ENCODE measurements around the gene RNASE13. TPM values are rescaled to one million over a fixed set of nuclear protein-coding genes. Genes with fewer than 3 reads are reported as not detected.
A peak's percentile ranks its signal among the peaks of the same experiment; 100 is the strongest.
"Not testable (repeated sequence)": the region's sequence is repeated elsewhere in the genome, so short reads cannot be mapped to it uniquely, and the experiment has no call there.

RNASE13 gene
- total RNA-seq, 4 donors from 2014 or later = not detected

DNA sequence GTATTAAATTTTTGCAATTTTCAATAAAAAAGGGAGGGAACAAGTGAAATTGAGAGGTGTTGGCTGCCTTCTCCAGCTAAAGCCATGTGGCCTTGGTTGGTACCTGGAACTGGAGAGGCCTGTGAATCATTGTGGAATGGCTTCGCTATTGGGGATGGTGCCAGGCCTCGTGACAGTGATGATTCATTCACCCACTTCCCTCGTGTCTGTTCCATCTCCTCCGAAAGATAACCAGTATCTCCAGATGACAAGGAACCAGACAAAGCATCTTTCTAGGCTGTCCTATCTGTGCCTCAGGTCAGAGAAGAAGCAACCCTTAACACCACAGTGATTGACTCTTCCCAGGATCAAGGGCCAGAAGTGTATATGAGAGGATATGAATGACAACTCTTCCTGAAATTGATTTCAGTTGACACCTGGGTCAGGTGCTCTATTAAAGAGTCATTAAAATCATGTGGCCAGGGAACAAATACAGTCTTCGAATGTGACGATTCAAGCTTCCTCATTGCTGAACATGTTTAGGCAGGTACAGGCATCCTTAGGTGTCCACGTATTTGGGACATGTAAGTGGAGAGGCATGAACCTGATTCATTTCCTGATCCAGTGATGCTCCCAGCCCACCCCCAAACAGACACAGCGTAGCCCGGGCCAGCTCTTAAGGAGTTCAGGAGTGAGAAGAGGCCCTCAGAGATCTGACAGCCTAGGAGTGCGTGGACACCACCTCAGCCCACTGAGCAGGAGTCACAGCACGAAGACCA, 7.2 kb upstream of the RNASE13 start, which contains the start of gene RNASE7:
TSS of gene RNASE7 (plus strand) at position 687 of the 758 bp plus-strand sequence. CDS start 631 bp downstream, outside the sequence.
- intact Hi-C loops (cut with DNase I; ENCODE audit: low total_unique reads) = no loop called here

DNA sequence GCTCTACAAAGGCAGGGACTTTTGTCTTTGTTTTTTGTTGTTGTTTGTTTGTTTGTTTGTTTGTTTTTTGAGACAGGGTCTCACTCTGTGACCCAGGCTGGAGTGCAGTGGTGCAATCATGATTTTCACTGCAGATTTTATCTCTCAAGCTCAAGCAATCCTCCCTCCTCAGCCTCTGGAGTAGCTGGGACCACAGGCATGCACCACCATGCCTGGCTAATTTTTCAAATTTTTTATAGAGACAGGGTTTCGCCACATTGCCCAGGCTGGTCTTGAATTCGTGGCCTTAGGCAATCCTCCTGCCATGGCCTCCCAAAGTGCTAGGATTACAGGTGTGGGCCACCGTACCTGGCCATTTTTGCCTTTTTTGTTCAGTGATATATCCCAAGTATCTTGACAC, 6.3 kb upstream of the RNASE13 start:
- WGBS, 2 donors = 82 to 88% methylated on average over 3 of the region's 3 CpGs
- intact Hi-C loops (cut with DNase I; ENCODE audit: low total_unique reads); H3K4me3 ChIP-seq (ENCODE audit: low read depth, poor library complexity, severe bottlenecking): not testable (repeated sequence)
- peak in 1 of 2 donors; percentile 9 for DNase-seq (ENCODE audit: low spot score in 2 of 2)

More for the DNA sequence above, 7.2 kb upstream of the RNASE13 start, which contains the start of gene RNASE7:
- WGBS, 2 donors = 49 to 60% methylated on average over 11 of the region's 11 CpGs
- no peak within 1 kb of the TSS for H3K4me3 ChIP-seq (ENCODE audit: low read depth, poor library complexity, severe bottlenecking)
- no peak for TF ChIP-seq POLR2A (IDR thresholded peaks at IDR 0.05)
- TF ChIP-seq, protein P1, sequence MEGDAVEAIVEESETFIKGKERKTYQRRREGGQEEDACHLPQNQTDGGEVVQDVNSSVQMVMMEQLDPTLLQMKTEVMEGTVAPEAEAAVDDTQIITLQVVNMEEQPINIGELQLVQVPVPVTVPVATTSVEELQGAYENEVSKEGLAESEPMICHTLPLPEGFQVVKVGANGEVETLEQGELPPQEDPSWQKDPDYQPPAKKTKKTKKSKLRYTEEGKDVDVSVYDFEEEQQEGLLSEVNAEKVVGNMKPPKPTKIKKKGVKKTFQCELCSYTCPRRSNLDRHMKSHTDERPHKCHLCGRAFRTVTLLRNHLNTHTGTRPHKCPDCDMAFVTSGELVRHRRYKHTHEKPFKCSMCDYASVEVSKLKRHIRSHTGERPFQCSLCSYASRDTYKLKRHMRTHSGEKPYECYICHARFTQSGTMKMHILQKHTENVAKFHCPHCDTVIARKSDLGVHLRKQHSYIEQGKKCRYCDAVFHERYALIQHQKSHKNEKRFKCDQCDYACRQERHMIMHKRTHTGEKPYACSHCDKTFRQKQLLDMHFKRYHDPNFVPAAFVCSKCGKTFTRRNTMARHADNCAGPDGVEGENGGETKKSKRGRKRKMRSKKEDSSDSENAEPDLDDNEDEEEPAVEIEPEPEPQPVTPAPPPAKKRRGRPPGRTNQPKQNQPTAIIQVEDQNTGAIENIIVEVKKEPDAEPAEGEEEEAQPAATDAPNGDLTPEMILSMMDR (IDR thresholded peaks at IDR 0.05) = no peak
- peak in 1 of 2 donors; percentile 88 for DNase-seq (ENCODE audit: low spot score in 2 of 2)

DNA sequence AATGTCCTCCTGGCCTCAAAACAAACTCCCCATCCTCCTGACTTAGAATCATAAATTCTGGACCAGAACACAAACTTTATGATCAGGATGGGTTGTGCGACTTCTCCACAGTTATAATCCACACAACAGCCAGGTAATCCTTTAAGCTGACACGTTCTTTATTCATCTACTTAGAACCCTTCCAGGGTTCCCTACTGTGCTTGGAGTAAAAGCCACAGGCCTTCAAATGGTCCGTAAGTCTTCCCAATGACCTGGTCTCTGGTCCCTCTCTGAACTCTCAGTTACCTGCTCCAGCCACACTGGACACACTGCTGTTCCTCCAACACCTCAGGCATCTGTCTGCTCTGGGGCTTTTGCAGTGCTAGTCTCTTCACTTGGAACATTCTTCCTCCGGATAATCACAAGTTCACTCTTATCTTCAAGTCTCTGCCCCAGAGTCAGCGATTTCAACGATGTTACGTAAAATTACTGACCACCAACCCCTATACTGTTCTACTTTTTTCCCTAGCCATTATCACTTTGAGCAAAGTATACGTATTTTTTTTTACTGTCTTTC, 5.8 kb upstream of the RNASE13 start:
- intact Hi-C loops (cut with DNase I; ENCODE audit: low total_unique reads) = no loop called here
- H3K4me3 ChIP-seq (ENCODE audit: low read depth, poor library complexity, severe bottlenecking) = no peak overlapping the region
- peak in 1 of 2 donors; percentile 70 for DNase-seq (ENCODE audit: low spot score in 2 of 2)
- WGBS, 2 donors = 63 to 68% methylated on average over 8 of the region's 8 CpGs
- TF ChIP-seq POLR2A (IDR thresholded peaks at IDR 0.05) = no peak
- TF ChIP-seq, protein P1 (IDR thresholded peaks at IDR 0.05) = no peak

DNA sequence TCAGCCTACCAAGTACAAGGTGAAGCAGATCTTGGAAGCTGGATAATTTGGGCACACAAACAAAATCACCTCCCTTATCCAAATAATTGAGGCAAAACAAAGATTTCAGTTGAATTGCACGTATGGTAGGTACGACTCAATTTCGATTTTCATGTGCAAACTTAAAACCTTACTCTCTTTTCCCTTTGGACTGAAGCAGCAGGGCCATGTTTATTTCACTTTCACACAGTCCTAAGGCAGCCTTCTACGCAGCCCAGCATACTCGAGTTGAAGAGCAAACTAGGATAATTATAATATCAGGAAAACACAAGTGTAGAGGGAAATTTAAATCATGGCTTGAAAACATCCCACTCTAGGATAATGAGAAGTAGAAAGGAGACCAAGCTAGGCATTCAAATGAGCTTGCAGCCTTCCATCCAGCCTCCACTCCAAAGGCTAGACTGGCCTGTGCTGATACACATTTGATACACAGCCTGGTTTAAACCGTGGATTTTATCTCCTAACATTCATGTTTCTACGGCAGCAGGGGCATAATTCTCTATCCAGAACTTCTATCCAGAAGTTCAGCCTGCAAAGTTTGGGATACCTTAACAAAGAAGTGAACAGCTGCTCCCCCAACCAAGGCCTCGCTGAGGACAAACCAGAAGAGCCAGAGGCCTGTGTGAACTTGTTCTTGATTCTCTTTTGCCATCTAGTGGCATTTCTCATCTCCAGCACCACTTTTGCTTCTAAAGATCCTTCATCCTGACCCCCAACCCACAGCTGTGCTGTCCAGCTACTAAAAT, 5.2 kb upstream of the RNASE13 start:
- intact Hi-C loops (cut with DNase I; ENCODE audit: low total_unique reads) = no loop called here
- H3K4me3 ChIP-seq (ENCODE audit: low read depth, poor library complexity, severe bottlenecking) = no peak overlapping the region
- 44% methylated on average over 8 of the region's 8 CpGs for WGBS, 2 donors
- peak in 1 of 2 donors; percentile 82 for DNase-seq (ENCODE audit: low spot score in 2 of 2)
- TF ChIP-seq POLR2A (IDR thresholded peaks at IDR 0.05) = no peak
- TF ChIP-seq, protein P1 (IDR thresholded peaks at IDR 0.05) = peak in 1 of 3 donors; percentile 64

DNA sequence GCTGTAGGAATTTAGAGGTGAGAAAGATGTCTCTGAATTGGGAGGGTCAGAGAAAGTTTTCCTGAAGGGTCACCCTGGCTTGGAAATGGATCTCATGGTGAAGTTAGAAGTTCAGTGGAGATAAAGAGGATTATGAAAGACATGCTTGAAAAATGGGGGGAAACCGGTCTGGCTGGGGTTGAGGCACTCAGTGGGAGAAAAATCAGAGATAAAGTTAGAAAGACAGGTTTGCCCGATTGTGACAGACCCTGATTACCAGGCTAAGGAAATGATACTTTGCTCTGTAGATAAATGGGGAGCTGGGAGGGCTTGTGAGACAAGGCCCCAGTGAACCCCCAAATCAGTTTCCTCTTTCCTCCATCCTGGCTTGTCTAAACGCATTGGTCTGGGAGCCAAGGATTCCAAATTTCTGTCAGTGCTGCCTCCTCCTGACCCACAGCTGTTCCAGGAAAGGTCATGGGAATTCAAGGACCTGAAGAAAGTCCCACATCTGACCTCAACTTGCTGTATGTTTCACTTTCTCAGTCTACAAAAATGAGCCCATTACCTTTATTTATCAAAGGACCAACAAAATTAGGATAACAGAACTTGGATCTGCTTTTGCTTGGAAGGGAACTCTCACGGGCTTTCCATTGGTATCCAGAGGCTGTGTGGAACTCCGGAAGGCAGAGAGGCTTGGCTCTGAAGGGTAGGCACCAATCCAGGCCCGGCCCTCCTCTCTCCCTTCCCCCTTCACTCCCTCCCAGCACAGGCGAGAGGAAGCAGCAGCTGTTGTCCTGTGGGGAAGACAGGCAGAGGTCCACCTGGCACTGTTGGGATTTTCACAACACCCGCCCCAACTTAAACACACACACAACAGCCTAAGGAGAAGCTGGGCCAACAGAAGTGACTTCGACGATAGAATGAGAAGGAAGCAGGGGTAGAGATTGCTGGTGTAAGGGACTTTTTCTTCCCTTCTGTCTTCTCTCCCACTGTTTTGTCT, 4.1 kb upstream of the RNASE13 start:
- intact Hi-C loops (cut with DNase I; ENCODE audit: low total_unique reads) = no loop called here
- no peak overlapping the region for H3K4me3 ChIP-seq (ENCODE audit: low read depth, poor library complexity, severe bottlenecking)
- DNase-seq (ENCODE audit: low spot score in 2 of 2) = peak; percentile 81 to 96
- TF ChIP-seq, protein P1 (IDR thresholded peaks at IDR 0.05) = no peak
- TF ChIP-seq POLR2A (IDR thresholded peaks at IDR 0.05) = no peak
- 14 to 18% methylated on average over 10 of the region's 10 CpGs for WGBS, 2 donors
